ENCODE measurements around the gene ENPEP.

GRCh38 chr4:110475881-110476818 is at the start of gene ENPEP:
- TF ChIP-seq CTCF (IDR thresholded peaks at IDR 0.05): no peak
- TF ChIP-seq POLR2AphosphoS5 (IDR thresholded peaks at IDR 0.05): no peak
- no peak for TF ChIP-seq POLR2A (IDR thresholded peaks at IDR 0.05)
- TF ChIP-seq EP300 (IDR thresholded peaks at IDR 0.05; ENCODE audit: low read depth): no peak

Data from transverse colon (tissue), 4 donors.